OCI-LY3 (cell line): Measurements from ENCODE around the gene KIF2B.
"Not testable (repeated sequence)": the region's sequence is repeated elsewhere in the genome, so short reads cannot be mapped to it uniquely, and the experiment has no call there.

ENCODE experiments used
- H2AFZ ChIP-seq: fragments of 200-600, 300-600 bp; shearing (Covaris generic); 2 replicates; pipeline ENCODE4 v1.6.0; 2014; ENCODE audit warnings: antibody characterized with exemption, low read depth, low read length
- H3K27ac ChIP-seq: fragments of 200-600, 300-600 bp; sonication (generic); 2 replicates; pipeline ENCODE4 v1.5.1; 2014; ENCODE audit warnings: mild to moderate bottlenecking, low read length, moderate library complexity, mixed read lengths
- H3K27me3 ChIP-seq: fragments of 200-600, 300-600 bp; sonication (generic); 2 replicates; pipeline ENCODE4 v1.6.1; 2014; ENCODE audit warnings: low read depth, low read length, mixed read lengths
- H3K36me3 ChIP-seq: fragments of 200-600, 300-600 bp; sonication (generic); replicated peaks from 2 replicates; pipeline ENCODE3; 2014; ENCODE audit warnings: low read depth, low read length, mixed read lengths
- H3K4me1 ChIP-seq: fragments of 300-600, 200-600 bp; sonication (generic); 2 replicates; pipeline ENCODE4 v1.6.1; 2014; ENCODE audit warnings: low read length, mixed read lengths
- H3K4me2 ChIP-seq: fragments of 200-600, 300-600 bp; sonication (generic); 2 replicates; pipeline ENCODE4 v1.6.1; 2014; ENCODE audit warnings: low read length, mixed read lengths
- H3K4me3 ChIP-seq: fragments of 300-600, 200-600 bp; sonication (generic); 2 replicates; pipeline ENCODE4 v1.5.1; 2014; ENCODE audit warnings: antibody characterized with exemption, mild to moderate bottlenecking, low read length, moderate library complexity
- H3K79me2 ChIP-seq: fragments of 300-600, 200-600 bp; shearing (Covaris generic); 2 replicates; pipeline ENCODE4 v1.6.1; 2014; ENCODE audit warnings: mild to moderate bottlenecking, low read length, mixed read lengths
- H3K9ac ChIP-seq: fragments of 300-600, 200-600 bp; shearing (Covaris generic); 2 replicates; pipeline ENCODE4 v1.6.0; 2014; ENCODE audit warnings: mild to moderate bottlenecking, low read length, moderate library complexity
- H3K9me3 ChIP-seq: fragments of 200-600, 300-600 bp; shearing (Covaris generic); 2 replicates; pipeline ENCODE4 v1.6.1; 2014; ENCODE audit warnings: low read length, mixed read lengths; ENCODE audit not compliant: insufficient read depth
- H4K20me1 ChIP-seq: fragments of 200-600, 300-600 bp; sonication (generic); 2 replicates; pipeline ENCODE4 v1.6.1; 2016; ENCODE audit warnings: low read length, mixed read lengths; ENCODE audit not compliant: insufficient read depth
- EZH2phosphoT487 ChIP-seq: fragments of 200-600 bp; shearing (Covaris generic); IDR thresholded peaks from 2 replicates; pipeline ENCODE4 v1.6.1; 2018; ENCODE audit warnings: antibody characterized with exemption, mixed run types, low read depth
- TF ChIP-seq, protein P1 (sequence below): fragments of 200-600, 300-600 bp; sonication (generic); IDR thresholded peaks from 2 replicates; pipeline ENCODE4 v1.5.1; 2014; ENCODE audit warnings: antibody characterized with exemption, low read length, low read depth

KIF2B gene

DNA sequence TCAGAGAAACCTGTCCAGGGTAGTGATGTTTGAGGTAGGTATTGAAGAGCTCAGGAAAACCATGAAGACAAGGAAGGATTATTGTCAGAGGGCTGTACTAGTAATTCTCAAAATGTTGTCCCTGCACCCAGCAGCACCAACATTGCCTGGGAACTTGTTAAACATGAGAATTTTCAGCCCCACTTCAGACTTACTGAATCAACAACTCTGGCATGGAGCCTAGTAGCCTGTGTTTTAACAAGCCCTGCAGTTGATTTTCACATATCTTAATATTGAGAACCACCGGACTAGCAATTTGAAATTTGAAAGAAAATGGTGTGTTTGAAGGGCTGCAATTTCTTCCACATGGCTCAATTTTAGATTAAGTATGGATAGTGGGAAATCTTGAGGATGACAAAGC lies 2.8 kb upstream of the KIF2B start:
- no peak overlapping the region for H3K9ac ChIP-seq
- no peaks in the 10 kb centered on the region for H3K9me3 ChIP-seq
- no peak overlapping the region for H2AFZ ChIP-seq
- no peak overlapping the region for H3K4me3 ChIP-seq
- H3K4me1 ChIP-seq = peaks cover 3% of the 10 kb centered on the region
- no peaks in the 10 kb centered on the region for H3K36me3 ChIP-seq
- no peaks in the 10 kb centered on the region for H3K27me3 ChIP-seq
- H4K20me1 ChIP-seq = no peaks in the 10 kb centered on the region
- no peaks in the 10 kb centered on the region for H3K79me2 ChIP-seq
- no peak overlapping the region for H3K4me2 ChIP-seq
- no peak overlapping the region for H3K27ac ChIP-seq
- TF ChIP-seq, protein P1, sequence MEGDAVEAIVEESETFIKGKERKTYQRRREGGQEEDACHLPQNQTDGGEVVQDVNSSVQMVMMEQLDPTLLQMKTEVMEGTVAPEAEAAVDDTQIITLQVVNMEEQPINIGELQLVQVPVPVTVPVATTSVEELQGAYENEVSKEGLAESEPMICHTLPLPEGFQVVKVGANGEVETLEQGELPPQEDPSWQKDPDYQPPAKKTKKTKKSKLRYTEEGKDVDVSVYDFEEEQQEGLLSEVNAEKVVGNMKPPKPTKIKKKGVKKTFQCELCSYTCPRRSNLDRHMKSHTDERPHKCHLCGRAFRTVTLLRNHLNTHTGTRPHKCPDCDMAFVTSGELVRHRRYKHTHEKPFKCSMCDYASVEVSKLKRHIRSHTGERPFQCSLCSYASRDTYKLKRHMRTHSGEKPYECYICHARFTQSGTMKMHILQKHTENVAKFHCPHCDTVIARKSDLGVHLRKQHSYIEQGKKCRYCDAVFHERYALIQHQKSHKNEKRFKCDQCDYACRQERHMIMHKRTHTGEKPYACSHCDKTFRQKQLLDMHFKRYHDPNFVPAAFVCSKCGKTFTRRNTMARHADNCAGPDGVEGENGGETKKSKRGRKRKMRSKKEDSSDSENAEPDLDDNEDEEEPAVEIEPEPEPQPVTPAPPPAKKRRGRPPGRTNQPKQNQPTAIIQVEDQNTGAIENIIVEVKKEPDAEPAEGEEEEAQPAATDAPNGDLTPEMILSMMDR = no peak
- no peak for TF ChIP-seq EZH2phosphoT487

DNA sequence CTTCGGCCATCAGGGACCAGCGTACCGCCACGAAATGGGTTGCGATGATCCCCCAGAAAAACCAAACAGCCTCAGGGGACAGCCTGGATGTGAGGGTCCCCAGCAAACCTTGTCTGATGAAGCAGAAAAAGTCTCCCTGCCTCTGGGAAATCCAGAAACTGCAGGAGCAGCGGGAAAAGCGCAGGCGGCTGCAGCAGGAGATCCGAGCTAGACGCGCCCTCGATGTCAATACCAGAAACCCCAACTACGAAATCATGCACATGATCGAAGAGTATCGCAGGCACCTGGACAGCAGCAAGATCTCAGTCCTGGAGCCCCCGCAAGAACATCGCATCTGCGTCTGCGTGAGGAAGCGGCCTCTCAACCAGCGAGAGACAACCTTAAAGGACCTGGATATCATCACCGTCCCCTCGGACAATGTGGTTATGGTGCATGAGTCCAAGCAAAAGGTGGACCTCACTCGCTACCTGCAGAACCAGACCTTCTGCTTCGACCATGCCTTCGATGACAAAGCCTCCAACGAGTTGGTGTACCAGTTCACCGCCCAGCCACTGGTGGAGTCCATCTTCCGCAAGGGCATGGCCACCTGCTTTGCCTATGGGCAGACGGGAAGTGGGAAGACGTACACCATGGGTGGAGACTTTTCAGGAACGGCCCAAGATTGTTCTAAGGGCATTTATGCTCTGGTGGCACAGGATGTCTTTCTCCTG lies 769 bp downstream of the KIF2B start:
- TF ChIP-seq, protein P1 = no peak
- TF ChIP-seq EZH2phosphoT487 = no peak
- no peak overlapping the region for H3K4me3 ChIP-seq
- H3K36me3 ChIP-seq = no peaks in the 10 kb centered on the region
- H3K27me3 ChIP-seq = no peaks in the 10 kb centered on the region
- no peak overlapping the region for H3K4me2 ChIP-seq
- H3K9ac ChIP-seq = no peak overlapping the region
- no peaks in the 10 kb centered on the region for H3K79me2 ChIP-seq
- no peaks in the 10 kb centered on the region for H3K9me3 ChIP-seq
- H3K4me1 ChIP-seq = peaks cover 2% of the 10 kb centered on the region
- no peak overlapping the region for H2AFZ ChIP-seq
- H3K27ac ChIP-seq = no peak overlapping the region
- H4K20me1 ChIP-seq = no peaks in the 10 kb centered on the region

DNA sequence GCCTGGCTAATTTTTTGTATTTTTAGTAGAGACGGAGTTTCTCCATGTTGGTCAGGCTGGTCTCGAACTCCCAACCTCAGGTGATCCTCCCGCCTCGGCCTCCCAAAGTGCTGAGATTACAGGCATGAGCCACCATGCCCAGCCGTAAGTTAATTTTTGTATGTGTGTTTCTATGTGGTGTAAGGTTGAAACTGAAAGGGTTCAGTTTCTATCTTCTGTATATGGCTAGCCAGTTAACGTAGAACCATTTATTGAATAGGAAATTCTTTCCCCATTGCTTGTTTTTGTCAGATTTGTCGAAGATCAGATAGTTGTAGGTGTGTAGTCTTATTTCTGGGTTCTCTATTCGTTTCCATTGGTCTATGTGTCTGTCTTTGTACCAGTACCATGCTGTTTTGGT lies 12.0 kb downstream of the KIF2B start:
- H2AFZ ChIP-seq, H3K9me3 ChIP-seq, H4K20me1 ChIP-seq, H3K79me2 ChIP-seq, H3K4me2 ChIP-seq, H3K27me3 ChIP-seq, H3K27ac ChIP-seq, H3K4me1 ChIP-seq, H3K9ac ChIP-seq, H3K4me3 ChIP-seq, H3K36me3 ChIP-seq: not testable (repeated sequence)

DNA sequence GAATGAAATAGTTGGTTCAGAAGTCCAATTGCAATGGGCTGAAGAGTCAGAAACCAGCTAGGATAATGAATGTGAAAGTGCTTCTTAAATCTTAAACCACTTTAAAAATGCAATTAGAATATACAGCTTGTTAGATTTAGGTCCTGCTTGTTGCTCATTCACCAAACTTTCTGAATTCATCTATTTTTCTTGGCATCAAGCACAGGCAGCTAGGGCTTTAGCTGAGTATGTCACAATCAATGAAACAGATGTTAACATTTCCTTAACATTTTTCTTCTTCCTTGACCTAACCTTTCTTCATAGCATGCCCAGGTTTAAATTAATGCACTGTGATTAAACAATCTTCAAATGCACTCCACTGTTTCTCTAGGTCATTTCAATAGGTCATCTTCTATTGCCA lies 14.4 kb downstream of the KIF2B start:
- Histone ChIP-seq H3K9me3 (no peaks in the 10 kb centered on the region), H3K4me2 (no peak overlapping the region), H3K36me3 (no peaks in the 10 kb centered on the region), H3K27ac (no peak overlapping the region), H3K79me2 (no peaks in the 10 kb centered on the region), H2AFZ (no peak overlapping the region), H3K4me3 (no peak overlapping the region), H3K27me3 (no peaks in the 10 kb centered on the region), H3K4me1 (no peaks in the 10 kb centered on the region), H3K9ac (no peak overlapping the region), H4K20me1 (no peaks in the 10 kb centered on the region)
- TF ChIP-seq, protein P1 = no peak
- TF ChIP-seq EZH2phosphoT487 = no peak
